Subcutaneous adipose tissue (tissue), 4 donors: ENCODE measurements around the gene TXNL4A. TPM values are rescaled to one million over a fixed set of nuclear protein-coding genes. Genes with fewer than 3 reads are reported as not detected.

Source experiments
- total RNA-seq, 4 donors: library from RNA; depleted of rRNA; stranded (reverse); fragments of >200 nt; gene quantifications; one replicate each; pipeline ENCODE4 v1.1.0, GENCODE V29; 2016
- TF ChIP-seq, protein P1 (sequence below): fragments of 450-650 bp; IDR thresholded peaks from one replicate; pipeline ENCODE4 v1.5.1; 2016; ENCODE audit warnings: low read depth, mild to moderate bottlenecking, control low read depth, antibody characterized with exemption, moderate library complexity

The TXNL4A gene
- total RNA-seq, 4 donors from 2014 or later, result 22.9 to 53.3 (median 28.1) TPM

DNA sequence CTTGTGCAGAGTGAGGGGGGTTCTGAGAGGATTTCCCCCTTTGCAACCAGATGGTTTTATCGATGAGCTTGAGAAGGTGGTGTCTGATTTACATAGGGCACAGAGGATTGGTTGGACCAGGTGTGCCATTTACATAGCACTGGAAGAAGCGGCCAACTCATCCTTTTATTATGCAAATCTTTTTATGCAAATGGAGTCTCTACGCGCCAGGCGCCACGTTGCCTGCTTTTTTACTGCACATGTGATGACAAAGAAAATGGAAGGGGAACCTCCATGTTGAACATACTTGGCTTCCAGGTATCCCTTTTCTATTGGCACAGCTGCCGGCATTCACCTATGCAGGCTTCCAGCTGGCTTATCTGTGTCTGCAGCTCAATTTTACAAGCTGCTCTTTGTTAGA lies 18.4 kb upstream of the TXNL4A start:
- TF ChIP-seq, protein P1, sequence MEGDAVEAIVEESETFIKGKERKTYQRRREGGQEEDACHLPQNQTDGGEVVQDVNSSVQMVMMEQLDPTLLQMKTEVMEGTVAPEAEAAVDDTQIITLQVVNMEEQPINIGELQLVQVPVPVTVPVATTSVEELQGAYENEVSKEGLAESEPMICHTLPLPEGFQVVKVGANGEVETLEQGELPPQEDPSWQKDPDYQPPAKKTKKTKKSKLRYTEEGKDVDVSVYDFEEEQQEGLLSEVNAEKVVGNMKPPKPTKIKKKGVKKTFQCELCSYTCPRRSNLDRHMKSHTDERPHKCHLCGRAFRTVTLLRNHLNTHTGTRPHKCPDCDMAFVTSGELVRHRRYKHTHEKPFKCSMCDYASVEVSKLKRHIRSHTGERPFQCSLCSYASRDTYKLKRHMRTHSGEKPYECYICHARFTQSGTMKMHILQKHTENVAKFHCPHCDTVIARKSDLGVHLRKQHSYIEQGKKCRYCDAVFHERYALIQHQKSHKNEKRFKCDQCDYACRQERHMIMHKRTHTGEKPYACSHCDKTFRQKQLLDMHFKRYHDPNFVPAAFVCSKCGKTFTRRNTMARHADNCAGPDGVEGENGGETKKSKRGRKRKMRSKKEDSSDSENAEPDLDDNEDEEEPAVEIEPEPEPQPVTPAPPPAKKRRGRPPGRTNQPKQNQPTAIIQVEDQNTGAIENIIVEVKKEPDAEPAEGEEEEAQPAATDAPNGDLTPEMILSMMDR, result no peak

DNA sequence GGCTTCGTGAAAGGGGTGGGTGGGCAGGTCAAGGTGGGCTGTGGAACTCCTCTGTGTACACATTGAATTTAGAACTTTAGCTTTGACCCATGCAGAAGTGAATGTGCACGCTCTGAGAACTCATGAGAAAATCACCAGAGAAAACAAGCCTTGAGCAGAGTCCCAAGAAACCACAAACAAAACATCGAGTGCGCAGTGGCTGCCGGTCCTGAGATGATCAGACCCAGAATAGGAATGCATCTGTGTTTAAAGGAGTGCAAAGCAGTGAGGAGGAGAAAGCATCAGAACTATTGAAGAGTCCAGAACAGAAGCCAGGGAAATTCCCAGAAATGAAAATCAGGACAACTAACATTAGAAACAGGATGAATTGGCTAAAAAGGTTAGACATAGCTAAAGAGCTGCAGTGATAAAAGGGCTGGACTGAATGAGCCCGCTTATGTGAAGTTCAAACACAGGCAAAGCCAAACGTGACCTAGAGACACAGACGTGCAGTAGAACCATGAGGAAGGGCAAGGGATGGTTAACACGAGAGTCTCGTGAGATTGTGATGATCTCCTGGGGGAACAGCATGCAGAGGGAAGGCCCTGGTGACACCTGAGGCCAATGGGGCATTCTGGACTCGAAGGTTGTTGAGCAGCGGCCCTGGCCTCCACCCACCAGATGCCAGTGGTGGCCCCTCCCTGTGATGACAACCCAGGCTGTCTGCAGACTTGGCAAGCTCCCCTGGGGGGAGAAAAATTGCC lies 16.4 kb upstream of the TXNL4A start:
- TF ChIP-seq, protein P1, result no peak

DNA sequence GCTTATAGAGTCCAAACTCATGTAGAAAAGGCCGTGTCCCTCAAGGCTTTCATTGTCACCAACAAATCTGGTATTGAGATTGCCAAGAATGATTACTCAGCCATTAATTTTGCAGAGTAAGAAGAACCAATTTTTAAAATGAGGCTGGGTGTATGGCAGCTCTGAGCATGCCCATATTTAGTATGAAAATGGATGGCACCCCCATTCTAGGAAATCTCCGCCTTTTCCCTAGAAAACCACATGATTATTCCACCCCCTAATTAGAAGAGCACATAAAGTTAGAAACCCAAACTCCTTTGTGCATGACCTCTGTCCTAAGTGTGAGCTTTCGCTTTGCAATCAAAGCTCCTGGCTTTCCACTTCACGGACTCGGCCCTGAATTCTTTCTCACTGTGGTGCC lies 14.1 kb upstream of the TXNL4A start:
- TF ChIP-seq, protein P1, result no peak

DNA sequence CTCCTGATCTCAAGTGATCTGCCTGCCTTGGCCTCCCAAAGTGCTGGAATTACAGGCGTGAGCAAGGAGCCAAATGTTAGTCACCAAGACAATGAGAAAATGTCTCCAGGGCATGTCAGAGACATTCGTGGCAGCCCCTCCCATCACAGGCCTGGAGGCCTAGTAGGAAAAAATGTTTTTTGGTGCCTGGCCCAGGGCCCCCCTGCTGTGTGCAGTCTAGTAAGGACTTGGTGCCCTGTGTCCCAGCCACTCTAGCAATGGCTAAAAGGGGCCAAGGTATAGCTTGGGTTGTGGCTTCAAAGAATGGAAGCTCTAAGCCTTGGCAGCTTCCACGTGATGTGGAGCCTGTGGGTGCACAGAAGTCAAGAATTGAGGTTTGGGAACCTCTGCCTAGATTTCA lies 12.5 kb upstream of the TXNL4A start:
- TF ChIP-seq, protein P1, result no peak

DNA sequence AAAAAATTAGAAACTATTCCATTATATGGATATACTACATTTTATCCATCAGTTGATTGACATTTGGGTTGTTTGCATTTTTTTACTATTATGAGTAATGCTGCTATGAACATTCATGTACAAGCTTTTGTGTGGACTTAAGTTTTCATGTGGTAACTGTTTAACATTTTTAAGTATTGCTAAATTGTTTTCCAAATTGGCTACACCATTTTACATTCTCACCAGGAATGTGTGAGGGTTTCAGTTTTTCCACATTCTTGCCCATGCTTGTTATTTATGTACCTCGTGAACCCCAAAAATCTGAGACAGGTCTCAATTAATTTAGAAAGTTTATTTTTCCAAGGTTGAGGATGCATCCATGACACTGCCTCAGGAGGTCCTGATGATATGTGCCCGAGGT lies 3.1 kb upstream of the TXNL4A start:
- TF ChIP-seq, protein P1, result no peak

DNA sequence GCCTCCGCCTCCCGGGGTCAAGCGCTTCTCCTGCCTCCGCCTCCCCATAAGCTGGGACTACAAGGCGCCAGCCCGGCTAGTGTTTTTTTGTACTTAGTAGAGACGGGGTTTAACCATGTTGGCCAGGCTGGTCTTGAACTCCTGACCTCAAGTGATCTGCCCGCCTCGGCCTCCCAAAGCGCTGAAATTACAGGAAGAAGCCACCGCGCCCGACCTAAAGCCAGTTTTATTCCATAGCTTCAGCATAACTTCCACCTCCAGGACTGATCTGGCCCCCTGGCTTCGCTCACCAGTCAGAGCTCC lies 783 bp upstream of the TXNL4A start:
- TF ChIP-seq, protein P1, result no peak

DNA sequence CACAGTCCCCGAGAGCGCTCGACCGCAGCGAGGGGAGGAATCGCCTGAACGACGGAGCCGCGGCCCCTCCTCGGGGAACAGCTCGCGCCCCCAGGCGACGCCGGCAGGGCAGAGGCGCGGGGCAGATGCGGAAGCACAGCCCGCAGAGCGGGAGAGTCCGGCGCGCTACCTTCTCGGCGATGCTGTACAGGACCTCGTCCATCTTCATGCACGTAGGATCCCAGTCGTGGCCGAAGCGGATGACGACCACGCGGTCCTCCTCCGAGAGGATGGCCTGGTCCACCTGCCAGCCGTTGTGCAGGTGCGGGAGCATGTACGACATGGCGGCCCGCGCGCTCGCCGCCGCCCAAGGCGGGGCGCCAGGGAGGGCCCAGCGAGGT lies 302 bp downstream of the TXNL4A start:
- TF ChIP-seq, protein P1, result no peak
